PFSK-1 (cell line): ENCODE data around the gene USH1C.

Source experiments
- FOXP2 ChIP-seq: optimal IDR thresholded peaks from 2 replicates; pipeline ENCODE3; 2011; ENCODE audit warnings: borderline replicate concordance, control low read depth, inconsistent platforms; ENCODE audit not compliant: insufficient read depth; ENCODE audit errors: extremely low read length, extremely low read depth
- POLR2AphosphoS5 ChIP-seq: IDR thresholded peaks from 2 replicates; pipeline ENCODE4 v1.6.1; 2012; ENCODE audit warnings: low read depth, mild to moderate bottlenecking, control low read depth, low read length, moderate library complexity
- SIN3A ChIP-seq: IDR thresholded peaks from 2 replicates; pipeline ENCODE4 v1.6.1; 2012; ENCODE audit warnings: mild to moderate bottlenecking, low read length, moderate library complexity, borderline replicate concordance; ENCODE audit not compliant: insufficient read depth
- TAF1 ChIP-seq: IDR thresholded peaks from 2 replicates; pipeline ENCODE4 v1.6.1; 2012; ENCODE audit warnings: low read length, control low read depth, borderline replicate concordance; ENCODE audit not compliant: insufficient read depth
- TF ChIP-seq, protein P1 (sequence below), 2 experiments: IDR thresholded peaks; 2 replicates each; pipeline versions ENCODE4 v1.6.1 to v1.8.0; 2011 to 2012; ENCODE audit warnings: low read depth in 2 of 2, low read length in 2 of 2, control low read depth in 1 of 2, inconsistent platforms in 1 of 2, mild to moderate bottlenecking in 1 of 2, moderate library complexity in 1 of 2; ENCODE audit not compliant: insufficient read depth in 1 of 2

The USH1C gene

DNA sequence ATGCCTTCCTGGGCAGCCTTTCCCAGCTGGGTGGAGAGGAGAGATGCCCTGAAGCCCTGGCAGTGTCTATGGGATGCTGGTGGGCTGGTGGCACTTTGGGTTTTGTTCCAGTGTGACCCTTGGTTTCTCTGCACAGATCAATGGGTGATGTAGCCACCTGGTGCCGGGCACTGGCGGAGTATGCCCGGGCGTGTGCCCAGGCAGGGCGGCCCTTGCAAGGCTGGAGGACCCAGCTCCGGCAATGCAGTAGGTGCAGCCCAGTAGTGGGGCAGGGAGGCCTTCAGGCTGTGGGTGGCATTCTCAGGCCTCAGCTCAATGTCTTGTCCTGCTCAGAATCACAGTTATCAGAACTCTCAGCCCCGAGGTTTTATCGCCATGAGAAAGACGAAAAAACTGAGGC, 14.7 kb upstream of the USH1C start:
- TF ChIP-seq FOXP2 (no peak), SIN3A (no peak), TAF1 (no peak), POLR2AphosphoS5 (no peak)
- TF ChIP-seq, protein P1, sequence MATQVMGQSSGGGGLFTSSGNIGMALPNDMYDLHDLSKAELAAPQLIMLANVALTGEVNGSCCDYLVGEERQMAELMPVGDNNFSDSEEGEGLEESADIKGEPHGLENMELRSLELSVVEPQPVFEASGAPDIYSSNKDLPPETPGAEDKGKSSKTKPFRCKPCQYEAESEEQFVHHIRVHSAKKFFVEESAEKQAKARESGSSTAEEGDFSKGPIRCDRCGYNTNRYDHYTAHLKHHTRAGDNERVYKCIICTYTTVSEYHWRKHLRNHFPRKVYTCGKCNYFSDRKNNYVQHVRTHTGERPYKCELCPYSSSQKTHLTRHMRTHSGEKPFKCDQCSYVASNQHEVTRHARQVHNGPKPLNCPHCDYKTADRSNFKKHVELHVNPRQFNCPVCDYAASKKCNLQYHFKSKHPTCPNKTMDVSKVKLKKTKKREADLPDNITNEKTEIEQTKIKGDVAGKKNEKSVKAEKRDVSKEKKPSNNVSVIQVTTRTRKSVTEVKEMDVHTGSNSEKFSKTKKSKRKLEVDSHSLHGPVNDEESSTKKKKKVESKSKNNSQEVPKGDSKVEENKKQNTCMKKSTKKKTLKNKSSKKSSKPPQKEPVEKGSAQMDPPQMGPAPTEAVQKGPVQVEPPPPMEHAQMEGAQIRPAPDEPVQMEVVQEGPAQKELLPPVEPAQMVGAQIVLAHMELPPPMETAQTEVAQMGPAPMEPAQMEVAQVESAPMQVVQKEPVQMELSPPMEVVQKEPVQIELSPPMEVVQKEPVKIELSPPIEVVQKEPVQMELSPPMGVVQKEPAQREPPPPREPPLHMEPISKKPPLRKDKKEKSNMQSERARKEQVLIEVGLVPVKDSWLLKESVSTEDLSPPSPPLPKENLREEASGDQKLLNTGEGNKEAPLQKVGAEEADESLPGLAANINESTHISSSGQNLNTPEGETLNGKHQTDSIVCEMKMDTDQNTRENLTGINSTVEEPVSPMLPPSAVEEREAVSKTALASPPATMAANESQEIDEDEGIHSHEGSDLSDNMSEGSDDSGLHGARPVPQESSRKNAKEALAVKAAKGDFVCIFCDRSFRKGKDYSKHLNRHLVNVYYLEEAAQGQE (IDR thresholded peaks at IDR 0.05; ENCODE audit: insufficient read depth in 1 of 2, low read depth in 2 of 2, low read length in 2 of 2), result no peak

DNA sequence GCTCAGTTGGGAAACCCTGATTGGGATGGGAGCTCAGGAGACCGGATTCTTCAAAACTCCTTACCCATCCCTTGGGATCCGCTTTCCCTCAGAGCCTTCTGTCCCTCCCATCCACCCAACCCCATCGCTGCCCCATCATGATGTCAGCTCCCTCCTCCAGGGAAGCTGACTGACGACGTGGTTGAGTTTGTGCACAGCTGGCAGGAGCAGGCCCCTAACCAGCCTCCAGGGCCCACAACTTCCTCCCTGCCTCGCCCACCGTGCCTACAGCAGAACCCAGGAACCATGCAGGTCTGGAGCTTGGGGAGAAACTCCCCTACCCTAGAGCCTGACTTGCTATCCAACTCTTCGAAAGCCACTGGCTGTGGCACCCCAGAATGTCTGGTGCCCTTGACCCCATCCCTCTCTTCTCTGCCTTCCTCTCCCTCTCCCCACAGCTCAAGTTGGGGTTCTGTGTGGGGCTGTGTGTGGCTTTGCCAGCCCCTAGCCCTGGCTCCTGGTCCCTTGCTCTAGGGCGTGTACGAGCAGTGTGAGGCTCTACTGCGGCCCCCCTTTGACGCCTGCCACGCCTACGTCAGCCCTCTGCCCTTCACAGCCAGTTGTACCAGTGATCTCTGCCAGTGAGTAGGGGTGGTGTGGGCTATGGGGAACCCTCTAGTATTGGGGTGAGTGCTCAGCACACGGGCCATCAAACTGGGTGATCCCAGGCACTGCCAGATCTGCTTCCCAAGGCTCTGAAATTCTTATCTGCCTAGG, 14.0 kb upstream of the USH1C start:
- TF ChIP-seq SIN3A, result no peak

DNA sequence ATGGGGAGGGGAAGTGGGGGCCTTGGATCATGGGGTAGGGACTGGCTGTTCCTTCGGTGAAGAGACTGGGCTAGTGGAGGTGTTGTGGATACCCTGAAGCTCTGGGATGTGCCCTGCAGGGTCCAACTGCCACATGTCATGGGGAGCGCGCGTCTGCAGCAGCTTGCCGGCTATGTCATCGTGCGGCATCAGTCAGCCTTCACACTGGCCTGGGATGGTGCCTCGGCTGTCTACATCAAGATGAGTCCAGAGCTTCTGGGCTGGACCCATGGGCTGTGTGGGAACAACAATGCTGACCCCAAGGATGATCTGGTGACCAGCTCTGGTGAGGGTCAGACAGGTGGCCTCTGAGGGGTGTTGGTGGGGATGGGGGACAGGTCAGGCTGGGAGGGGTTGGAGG, 12.8 kb upstream of the USH1C start:
- no peak for TF ChIP-seq POLR2AphosphoS5
- TF ChIP-seq, protein P1 (IDR thresholded peaks at IDR 0.05; ENCODE audit: insufficient read depth in 1 of 2, low read depth in 2 of 2, low read length in 2 of 2), result no peak
- TF ChIP-seq SIN3A, result no peak
- no peak for TF ChIP-seq TAF1
- no peak for TF ChIP-seq FOXP2

DNA sequence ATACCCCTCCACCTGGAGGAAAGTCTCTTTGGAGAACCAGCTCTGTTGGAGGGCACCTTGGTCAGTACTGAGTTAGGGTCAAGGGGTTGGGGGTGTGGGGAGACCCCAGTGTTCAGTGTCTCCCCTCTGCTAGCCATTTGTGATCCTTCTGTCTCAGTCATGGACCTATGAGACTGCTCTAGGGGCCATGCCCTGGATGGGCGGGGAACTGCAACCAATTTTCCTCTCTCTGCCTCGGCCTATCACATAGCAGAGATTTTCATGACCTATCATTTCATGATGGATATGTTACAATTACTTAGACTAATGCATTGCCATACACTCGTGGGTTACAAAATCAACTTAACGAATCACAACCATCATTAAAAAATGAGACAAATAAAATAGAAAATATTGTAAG, 10.3 kb upstream of the USH1C start:
- TF ChIP-seq FOXP2, result no peak
- TF ChIP-seq, protein P1 (IDR thresholded peaks at IDR 0.05; ENCODE audit: insufficient read depth in 1 of 2, low read depth in 2 of 2, low read length in 2 of 2), result no peak
- no peak for TF ChIP-seq TAF1
- TF ChIP-seq POLR2AphosphoS5, result no peak
- TF ChIP-seq SIN3A, result no peak

DNA sequence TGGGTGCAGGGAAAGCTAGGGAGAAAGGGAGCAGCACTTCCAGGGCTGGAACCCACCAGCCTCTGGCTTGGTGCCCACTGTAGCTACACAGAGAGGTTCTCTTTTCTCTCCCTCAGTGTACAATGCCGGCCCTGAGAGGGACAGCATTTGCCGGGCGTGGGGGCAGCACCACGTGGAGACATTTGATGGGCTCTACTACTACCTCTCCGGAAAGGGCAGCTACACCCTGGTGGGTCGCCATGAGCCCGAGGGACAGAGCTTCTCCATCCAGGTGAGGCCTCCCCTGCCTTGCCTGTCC, 9.0 kb upstream of the USH1C start:
- TF ChIP-seq POLR2AphosphoS5 (no peak), FOXP2 (no peak), SIN3A (no peak), TAF1 (no peak)
- TF ChIP-seq, protein P1 (IDR thresholded peaks at IDR 0.05; ENCODE audit: insufficient read depth in 1 of 2, low read depth in 2 of 2, low read length in 2 of 2), result no peak
